GM23248 (cell line): ENCODE results near the gene SNX4.

Experiments used
- EZH2 ChIP-seq: fragments of 200-600 bp; sonication (generic); IDR thresholded peaks from 2 replicates; pipeline ENCODE4 v1.6.1; 2018; ENCODE audit warnings: antibody characterized with exemption, mild to moderate bottlenecking; ENCODE audit not compliant: insufficient read depth, poor library complexity, severe bottlenecking
- EZH2phosphoT487 ChIP-seq: fragments of 200-600 bp; sonication (generic); IDR thresholded peaks from 2 replicates; pipeline ENCODE4 v1.6.1; 2018; ENCODE audit warnings: antibody characterized with exemption, moderate library complexity, mild to moderate bottlenecking, low read depth; ENCODE audit not compliant: insufficient read depth

DNA sequence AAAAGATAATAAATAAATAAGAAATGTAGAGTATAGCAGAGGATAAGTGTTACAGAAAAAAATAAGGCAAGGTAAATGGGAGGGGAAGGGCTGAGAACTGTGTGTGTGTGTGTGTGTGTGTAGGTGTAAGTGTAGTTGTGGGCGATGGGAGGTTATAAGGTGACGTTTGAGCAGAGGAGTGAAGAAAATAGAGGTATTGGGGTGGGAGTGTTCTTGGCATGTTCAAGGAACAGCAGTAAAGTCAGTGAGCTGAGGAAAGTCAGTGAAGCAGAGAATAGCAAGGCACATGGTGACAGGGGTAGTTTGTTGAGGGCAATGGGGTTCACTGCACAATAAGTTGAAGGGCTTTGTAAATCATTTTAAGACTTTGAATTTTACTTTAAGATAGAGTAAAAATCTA, 113.9 kb downstream of the SNX4 start:
- TF ChIP-seq EZH2 (no peak), EZH2phosphoT487 (no peak)
